SU-DHL-6 (cell line): ENCODE measurements around the gene BCL2L1.
A peak's percentile ranks its signal among the peaks of the same experiment; 100 is the strongest.
"Not testable (repeated sequence)": the region's sequence is repeated elsewhere in the genome, so short reads cannot be mapped to it uniquely, and the experiment has no call there.

ENCODE experiments used
- H2AFZ ChIP-seq: fragments of 200-600 bp; sonication (generic); 2 replicates; pipeline ENCODE4 v1.6.1; 2014; ENCODE audit warnings: low read depth, mild to moderate bottlenecking, moderate library complexity, mixed read lengths, antibody characterized with exemption, low read length; ENCODE audit not compliant: severe bottlenecking
- H3F3A ChIP-seq: fragments of 200-600 bp; shearing (Covaris generic); 2 replicates; pipeline ENCODE4 v1.6.0; 2016; ENCODE audit warnings: antibody characterized with exemption, mild to moderate bottlenecking; ENCODE audit not compliant: insufficient read depth
- H3K27ac ChIP-seq: fragments of 200-600 bp; sonication (generic); 2 replicates; pipeline ENCODE4 v1.5.1; 2016; ENCODE audit warnings: low read depth, mild to moderate bottlenecking, low read length, moderate library complexity, mixed read lengths
- H3K27me3 ChIP-seq: fragments of 200-600 bp; sonication (generic), shearing (Covaris generic); 2 replicates; pipeline ENCODE4 v1.6.0; 2014; ENCODE audit warnings: mild to moderate bottlenecking, low read length
- H3K36me3 ChIP-seq: fragments of 200-600 bp; sonication (generic); 2 replicates; pipeline ENCODE4 v1.6.1; 2014; ENCODE audit warnings: mild to moderate bottlenecking, low read length, mixed read lengths
- H3K4me2 ChIP-seq: fragments of 300-600, 200-600 bp; shearing (Covaris generic), sonication (generic); 2 replicates; pipeline ENCODE4 v1.6.0; 2014; ENCODE audit warnings: low read length, low read depth, mild to moderate bottlenecking; ENCODE audit not compliant: poor library complexity, severe bottlenecking
- H3K4me3 ChIP-seq: fragments of 200-600 bp; sonication (generic); 2 replicates; pipeline ENCODE4 v1.5.1; 2014; ENCODE audit warnings: antibody characterized with exemption, low read length, mild to moderate bottlenecking, mixed read lengths; ENCODE audit not compliant: insufficient read depth, poor library complexity, severe bottlenecking
- H3K79me2 ChIP-seq: fragments of 200-600 bp; sonication (generic); 2 replicates; pipeline ENCODE4 v1.6.1; 2014; ENCODE audit warnings: mild to moderate bottlenecking, low read length, moderate library complexity; ENCODE audit not compliant: insufficient read depth
- H3K9ac ChIP-seq: fragments of 200-600 bp; sonication (generic); 2 replicates; pipeline ENCODE4 v1.7.0; 2014; ENCODE audit warnings: mild to moderate bottlenecking, low read length
- H3K9me2 ChIP-seq: fragments of 200-600 bp; sonication (generic); replicated peaks from 2 replicates; pipeline ENCODE4 v1.6.1; 2014; ENCODE audit warnings: low read length; ENCODE audit not compliant: insufficient read depth
- H3K9me3 ChIP-seq: fragments of 200-600 bp; sonication (generic); 2 replicates; pipeline ENCODE4 v1.6.1; 2014; ENCODE audit warnings: low read length, mixed read lengths; ENCODE audit not compliant: insufficient read depth
- H4K20me1 ChIP-seq: fragments of 200-600 bp; sonication (generic); 2 replicates; pipeline ENCODE4 v1.6.1; 2014; ENCODE audit warnings: low read depth, mild to moderate bottlenecking, antibody characterized with exemption, low read length, moderate library complexity, mixed read lengths
- EZH2phosphoT487 ChIP-seq: fragments of 200-600 bp; sonication (generic), shearing (Covaris generic); conservative IDR thresholded peaks from 2 replicates; pipeline ENCODE4 v1.6.1; 2018; ENCODE audit warnings: mild to moderate bottlenecking, antibody characterized with exemption, low read length, moderate library complexity, mixed read lengths
- TF ChIP-seq, protein P1 (sequence below): fragments of 200-600 bp; sonication (generic); IDR thresholded peaks from one replicate; pipeline ENCODE4 v1.5.1; 2017; ENCODE audit warnings: antibody characterized with exemption, mild to moderate bottlenecking, low read length, moderate library complexity; ENCODE audit not compliant: insufficient read depth, poor library complexity, severe bottlenecking

BCL2L1 gene

GRCh38 chr20:31747640-31748039 is 25.0 kb upstream of the BCL2L1 start:
- no peak overlapping the region for H3K9ac ChIP-seq
- H4K20me1 ChIP-seq = peaks cover 30% of the 10 kb centered on the region
- no peak overlapping the region for H3K4me3 ChIP-seq
- H3F3A ChIP-seq = peaks cover 10% of the 10 kb centered on the region; the same call in 1 of the 2 replicates
- no peaks in the 10 kb centered on the region for H3K27me3 ChIP-seq
- peaks cover 93% of the 10 kb centered on the region for H3K79me2 ChIP-seq
- no peak overlapping the region for H2AFZ ChIP-seq
- peaks cover 27% of the 10 kb centered on the region for H3K36me3 ChIP-seq
- H3K27ac ChIP-seq = no peak overlapping the region
- H3K9me2 ChIP-seq = no peaks in the 10 kb centered on the region
- H3K9me3 ChIP-seq = no peaks in the 10 kb centered on the region
- TF ChIP-seq, protein P1, sequence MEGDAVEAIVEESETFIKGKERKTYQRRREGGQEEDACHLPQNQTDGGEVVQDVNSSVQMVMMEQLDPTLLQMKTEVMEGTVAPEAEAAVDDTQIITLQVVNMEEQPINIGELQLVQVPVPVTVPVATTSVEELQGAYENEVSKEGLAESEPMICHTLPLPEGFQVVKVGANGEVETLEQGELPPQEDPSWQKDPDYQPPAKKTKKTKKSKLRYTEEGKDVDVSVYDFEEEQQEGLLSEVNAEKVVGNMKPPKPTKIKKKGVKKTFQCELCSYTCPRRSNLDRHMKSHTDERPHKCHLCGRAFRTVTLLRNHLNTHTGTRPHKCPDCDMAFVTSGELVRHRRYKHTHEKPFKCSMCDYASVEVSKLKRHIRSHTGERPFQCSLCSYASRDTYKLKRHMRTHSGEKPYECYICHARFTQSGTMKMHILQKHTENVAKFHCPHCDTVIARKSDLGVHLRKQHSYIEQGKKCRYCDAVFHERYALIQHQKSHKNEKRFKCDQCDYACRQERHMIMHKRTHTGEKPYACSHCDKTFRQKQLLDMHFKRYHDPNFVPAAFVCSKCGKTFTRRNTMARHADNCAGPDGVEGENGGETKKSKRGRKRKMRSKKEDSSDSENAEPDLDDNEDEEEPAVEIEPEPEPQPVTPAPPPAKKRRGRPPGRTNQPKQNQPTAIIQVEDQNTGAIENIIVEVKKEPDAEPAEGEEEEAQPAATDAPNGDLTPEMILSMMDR = no peak
- no peak for TF ChIP-seq EZH2phosphoT487
- H3K4me2 ChIP-seq = no peak overlapping the region

DNA sequence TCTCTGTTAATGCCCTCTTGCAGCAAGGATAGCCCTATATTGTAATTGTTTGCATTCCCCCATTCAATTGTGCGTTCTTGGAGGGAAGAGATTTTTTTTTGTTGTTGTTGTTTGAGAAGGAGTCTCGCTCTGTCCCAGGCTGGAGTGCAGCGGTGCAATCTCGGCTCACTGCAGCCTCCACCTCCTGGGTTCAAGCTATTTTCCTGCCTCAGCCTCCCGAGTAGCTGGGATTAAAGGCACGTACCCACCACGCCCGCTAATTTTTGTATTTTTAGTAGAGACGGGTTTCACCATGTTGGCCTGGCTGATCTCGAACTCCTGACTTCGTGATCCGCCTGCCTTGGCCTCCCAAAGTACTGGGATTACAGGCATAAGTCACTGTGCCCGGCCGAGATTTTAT is 24.4 kb upstream of the BCL2L1 start:
- H3K9ac ChIP-seq, H3K27me3 ChIP-seq, H3K4me2 ChIP-seq, H2AFZ ChIP-seq, H3F3A ChIP-seq, H3K27ac ChIP-seq, H3K9me2 ChIP-seq, H3K4me3 ChIP-seq, H3K9me3 ChIP-seq: not testable (repeated sequence)
- Histone ChIP-seq H4K20me1 (peaks cover 29% of the 10 kb centered on the region), H3K79me2 (peaks cover 93% of the 10 kb centered on the region), H3K36me3 (peaks cover 31% of the 10 kb centered on the region)

DNA sequence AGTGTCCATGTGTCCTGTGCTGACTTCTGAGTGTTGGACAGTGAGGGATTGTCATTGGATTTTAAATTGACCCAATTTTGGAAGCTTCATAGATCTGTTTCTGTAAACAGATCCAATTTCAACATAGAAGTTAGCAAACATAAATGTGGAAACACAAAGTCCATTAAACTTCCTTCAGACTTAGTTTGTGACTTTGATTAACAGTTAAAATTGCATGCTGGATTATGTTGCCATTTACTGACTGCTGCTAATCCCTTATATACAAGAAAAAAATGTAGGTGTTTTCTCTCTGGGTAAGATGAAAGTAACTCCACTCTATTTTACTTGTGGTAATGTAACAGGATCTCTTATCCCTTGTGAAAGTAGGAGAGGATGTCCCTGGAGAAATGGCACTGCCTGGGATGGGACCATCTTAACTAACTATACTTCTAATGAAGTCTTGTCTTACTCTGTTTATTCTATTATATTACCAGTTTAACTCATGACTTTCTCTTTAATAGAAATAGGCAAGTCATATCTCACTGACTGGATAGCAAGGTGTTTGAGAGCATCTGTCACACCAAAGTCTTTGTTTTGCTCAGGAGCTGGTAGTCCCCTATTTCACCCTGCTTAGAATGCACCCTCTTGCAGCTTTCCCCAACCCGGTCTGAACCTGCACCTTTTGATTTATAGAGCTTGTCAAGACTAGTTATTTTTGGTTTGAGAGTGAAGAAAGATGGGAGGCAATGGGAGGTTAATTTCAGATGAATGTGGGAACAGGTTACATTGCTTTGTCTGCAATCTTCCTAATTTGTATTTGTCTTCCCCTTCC is 23.6 kb upstream of the BCL2L1 start:
- Histone ChIP-seq H3K27ac (no peak overlapping the region), H3K4me3 (no peak overlapping the region), H2AFZ (no peak overlapping the region), H3K27me3 (no peaks in the 10 kb centered on the region), H3K9me3 (no peaks in the 10 kb centered on the region), H3K9ac (no peak overlapping the region), H4K20me1 (peaks cover 25% of the 10 kb centered on the region; the same call in 1 of the 2 replicates), H3K36me3 (peaks cover 31% of the 10 kb centered on the region), H3F3A (peaks cover 10% of the 10 kb centered on the region; the same call in 1 of the 2 replicates), H3K4me2 (no peak overlapping the region), H3K79me2 (peaks cover 93% of the 10 kb centered on the region), H3K9me2 (no peaks in the 10 kb centered on the region)
- TF ChIP-seq, protein P1 = no peak
- TF ChIP-seq EZH2phosphoT487 = no peak

DNA sequence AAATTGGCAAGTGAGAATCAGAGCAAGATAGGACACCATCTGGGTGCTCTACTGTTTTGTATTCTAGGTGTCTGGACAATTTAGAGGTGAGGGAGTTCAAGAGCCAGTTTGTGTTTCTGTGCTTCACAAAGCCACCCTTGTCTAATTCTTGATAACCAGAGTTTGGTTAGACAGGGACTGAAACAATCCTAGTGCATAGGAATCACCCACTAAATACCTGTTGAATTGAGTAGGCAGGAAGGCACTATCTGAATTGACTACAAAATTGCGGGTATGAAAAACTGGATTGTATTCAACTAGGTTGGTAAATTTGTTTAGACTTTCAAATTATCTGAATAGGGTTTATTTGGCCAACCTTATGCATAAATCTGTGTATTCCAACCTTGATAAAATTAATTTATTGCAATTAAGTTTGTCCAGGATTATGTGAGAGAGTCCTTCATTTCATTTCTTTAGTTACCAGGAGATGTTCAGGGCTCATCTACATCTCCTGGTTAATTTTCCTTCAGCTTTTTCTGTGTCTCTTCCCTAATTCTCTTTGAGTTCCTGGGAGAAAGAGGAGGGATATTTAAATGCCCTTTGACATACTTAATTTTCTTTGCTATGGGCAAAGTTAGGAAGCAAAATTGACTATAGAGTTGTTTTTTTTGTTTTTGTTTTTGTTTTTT is 18.1 kb upstream of the BCL2L1 start:
- Histone ChIP-seq H3F3A (peaks cover under 1% of the 10 kb centered on the region; the same call in 1 of the 2 replicates), H3K4me3 (peak overlapping the region; percentile 92), H3K9me3 (no peaks in the 10 kb centered on the region), H3K4me2 (peak overlapping the region; percentile 89), H3K9me2 (no peaks in the 10 kb centered on the region), H2AFZ (no peak overlapping the region), H4K20me1 (peaks cover 9% of the 10 kb centered on the region; the same call in 1 of the 2 replicates), H3K9ac (peak overlapping the region; percentile 82), H3K27me3 (no peaks in the 10 kb centered on the region), H3K27ac (peak overlapping the region; percentile 71), H3K79me2 (peaks cover 67% of the 10 kb centered on the region), H3K36me3 (peaks cover 14% of the 10 kb centered on the region)
- TF ChIP-seq, protein P1 = no peak
- TF ChIP-seq EZH2phosphoT487 = no peak
